Activated T-cell treated with anti-CD3 and anti-CD28 coated beads for 1 hour (primary cell): Measurements from ENCODE around the gene SCN1B.

ENCODE experiments used
- DNase-seq: peaks from one replicate; pipeline ENCODE4 v3.0.0-alpha.2; 2020; ENCODE audit warnings: low read depth

Gene SCN1B

GRCh38 chr19:35053667-35054293, 23.5 kb downstream of the SCN1B start:
- no peak for DNase-seq

GRCh38 chr19:35054626-35055025, 24.4 kb downstream of the SCN1B start:
- DNase-seq: no peak

- no peak for DNase-seq
Measured at GRCh38 chr19:35055715-35056179, 25.5 kb downstream of the SCN1B start.

- DNase-seq: no peak
Measured at GRCh38 chr19:35056513-35057063, 26.3 kb downstream of the SCN1B start.

GRCh38 chr19:35058370-35058769, 28.1 kb downstream of the SCN1B start:
- DNase-seq: no peak

GRCh38 chr19:35059006-35059798, 28.9 kb downstream of the SCN1B start:
- no peak for DNase-seq

- no peak for DNase-seq
Measured at GRCh38 chr19:35059799-35060091, 29.5 kb downstream of the SCN1B start.

GRCh38 chr19:35060160-35060855, 30.0 kb downstream of the SCN1B start:
- DNase-seq: no peak

GRCh38 chr19:35061583-35062373, 31.5 kb downstream of the SCN1B start:
- no peak for DNase-seq

GRCh38 chr19:35062942-35063341, 32.7 kb downstream of the SCN1B start:
- no peak for DNase-seq

GRCh38 chr19:35063940-35064818, 33.9 kb downstream of the SCN1B start:
- no peak for DNase-seq

- no peak for DNase-seq
Measured at GRCh38 chr19:35065574-35065973, 35.3 kb downstream of the SCN1B start.

- DNase-seq: no peak
Measured at GRCh38 chr19:35066121-35066520, 35.9 kb downstream of the SCN1B start.

GRCh38 chr19:35066691-35067563, 36.7 kb downstream of the SCN1B start:
- DNase-seq: peak; percentile 94

- DNase-seq: no peak
Measured at GRCh38 chr19:35068941-35069634, 38.8 kb downstream of the SCN1B start.

- DNase-seq: no peak
Measured at GRCh38 chr19:35069696-35070095, 39.4 kb downstream of the SCN1B start.

- DNase-seq: no peak
Measured at GRCh38 chr19:35070471-35070870, 40.2 kb downstream of the SCN1B start.

GRCh38 chr19:35073516-35073915, 43.2 kb downstream of the SCN1B start:
- DNase-seq: no peak

GRCh38 chr19:35073941-35074340, 43.7 kb downstream of the SCN1B start:
- DNase-seq: no peak
